ENCODE measurements around the gene CD55. TPM values are rescaled to one million over a fixed set of nuclear protein-coding genes. Genes with fewer than 3 reads are reported as not detected.

The CD55 gene
- total RNA-seq, 1 donor from 2014 or later = 25.5 TPM

- no peak for DNase-seq
- Mint-ChIP-seq H3K36me3 (ENCODE audit: unreplicated experiment) (no peaks in the 10 kb centered on the region), H3K4me1 (ENCODE audit: low read depth, unreplicated experiment) (peaks cover under 1% of the 10 kb centered on the region), H3K4me3 (ENCODE audit: unreplicated experiment) (no peak overlapping the region), H3K27ac (ENCODE audit: unreplicated experiment) (no peak overlapping the region), H3K27me3 (ENCODE audit: unreplicated experiment) (no peaks in the 10 kb centered on the region), H3K9me3 (ENCODE audit: unreplicated experiment) (no peaks in the 10 kb centered on the region)
- no peak for TF ChIP-seq CTCF (IDR thresholded peaks at IDR 0.05; ENCODE audit: partially characterized antibody, unreplicated experiment)
Observed at GRCh38 chr1:207342332-207342731, 20.9 kb downstream of the CD55 start.

GRCh38 chr1:207343675-207344074 lies 22.2 kb downstream of the CD55 start:
- no peak for DNase-seq
- H3K4me3 Mint-ChIP-seq (ENCODE audit: unreplicated experiment) = no peak overlapping the region
- H3K27me3 Mint-ChIP-seq (ENCODE audit: unreplicated experiment) = no peaks in the 10 kb centered on the region
- no peaks in the 10 kb centered on the region for H3K36me3 Mint-ChIP-seq (ENCODE audit: unreplicated experiment)
- no peaks in the 10 kb centered on the region for H3K9me3 Mint-ChIP-seq (ENCODE audit: unreplicated experiment)
- TF ChIP-seq CTCF (IDR thresholded peaks at IDR 0.05; ENCODE audit: partially characterized antibody, unreplicated experiment) = no peak
- no peaks in the 10 kb centered on the region for H3K4me1 Mint-ChIP-seq (ENCODE audit: low read depth, unreplicated experiment)
- no peak overlapping the region for H3K27ac Mint-ChIP-seq (ENCODE audit: unreplicated experiment)

- Mint-ChIP-seq H3K4me1 (ENCODE audit: low read depth, unreplicated experiment) (no peaks in the 10 kb centered on the region), H3K36me3 (ENCODE audit: unreplicated experiment) (peaks cover under 1% of the 10 kb centered on the region), H3K9me3 (ENCODE audit: unreplicated experiment) (no peaks in the 10 kb centered on the region), H3K4me3 (ENCODE audit: unreplicated experiment) (no peak overlapping the region), H3K27me3 (ENCODE audit: unreplicated experiment) (no peaks in the 10 kb centered on the region), H3K27ac (ENCODE audit: unreplicated experiment) (no peak overlapping the region)
- no peak for TF ChIP-seq CTCF (IDR thresholded peaks at IDR 0.05; ENCODE audit: partially characterized antibody, unreplicated experiment)
- DNase-seq = no peak
Observed at GRCh38 chr1:207344221-207344620, 22.7 kb downstream of the CD55 start.

GRCh38 chr1:207345644-207346477 lies 24.4 kb downstream of the CD55 start:
- Mint-ChIP-seq H3K27me3 (ENCODE audit: unreplicated experiment) (no peaks in the 10 kb centered on the region), H3K4me3 (ENCODE audit: unreplicated experiment) (no peak overlapping the region), H3K27ac (ENCODE audit: unreplicated experiment) (no peak overlapping the region), H3K36me3 (ENCODE audit: unreplicated experiment) (peaks cover 17% of the 10 kb centered on the region), H3K4me1 (ENCODE audit: low read depth, unreplicated experiment) (no peaks in the 10 kb centered on the region), H3K9me3 (ENCODE audit: unreplicated experiment) (no peaks in the 10 kb centered on the region)
- no peak for TF ChIP-seq CTCF (IDR thresholded peaks at IDR 0.05; ENCODE audit: partially characterized antibody, unreplicated experiment)
- no peak for DNase-seq

GRCh38 chr1:207346513-207346912 lies 25.0 kb downstream of the CD55 start:
- no peaks in the 10 kb centered on the region for H3K27me3 Mint-ChIP-seq (ENCODE audit: unreplicated experiment)
- H3K36me3 Mint-ChIP-seq (ENCODE audit: unreplicated experiment) = peaks cover 21% of the 10 kb centered on the region
- H3K9me3 Mint-ChIP-seq (ENCODE audit: unreplicated experiment) = no peaks in the 10 kb centered on the region
- no peak for DNase-seq
- no peak overlapping the region for H3K4me3 Mint-ChIP-seq (ENCODE audit: unreplicated experiment)
- no peaks in the 10 kb centered on the region for H3K4me1 Mint-ChIP-seq (ENCODE audit: low read depth, unreplicated experiment)
- H3K27ac Mint-ChIP-seq (ENCODE audit: unreplicated experiment) = no peak overlapping the region
- no peak for TF ChIP-seq CTCF (IDR thresholded peaks at IDR 0.05; ENCODE audit: partially characterized antibody, unreplicated experiment)
